ENCODE measurements around the gene CHD9.
A peak's percentile ranks its signal among the peaks of the same experiment; 100 is the strongest.

The CHD9 gene

DNA sequence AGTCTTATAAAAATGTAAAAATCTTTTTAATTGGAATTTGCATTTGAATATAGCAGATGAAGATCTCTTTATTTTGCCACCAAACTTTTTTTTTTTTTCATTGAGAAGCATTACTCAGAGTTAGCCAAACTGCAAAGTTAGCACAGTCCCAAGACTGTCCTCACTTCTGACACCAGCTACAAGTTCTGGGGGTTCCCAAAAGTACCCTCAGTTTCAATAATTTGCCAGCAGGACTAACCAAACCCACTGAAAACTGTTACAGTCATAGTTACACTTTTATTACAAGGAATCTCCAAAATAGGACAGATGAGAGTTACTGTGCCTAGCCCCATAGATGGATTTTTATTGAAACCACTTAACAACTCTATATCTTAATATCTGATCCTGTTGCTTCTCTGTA is 144.1 kb downstream of the CHD9 start:
- DNase-seq (ENCODE audit: low read depth, low spot score), result no peak

DNA sequence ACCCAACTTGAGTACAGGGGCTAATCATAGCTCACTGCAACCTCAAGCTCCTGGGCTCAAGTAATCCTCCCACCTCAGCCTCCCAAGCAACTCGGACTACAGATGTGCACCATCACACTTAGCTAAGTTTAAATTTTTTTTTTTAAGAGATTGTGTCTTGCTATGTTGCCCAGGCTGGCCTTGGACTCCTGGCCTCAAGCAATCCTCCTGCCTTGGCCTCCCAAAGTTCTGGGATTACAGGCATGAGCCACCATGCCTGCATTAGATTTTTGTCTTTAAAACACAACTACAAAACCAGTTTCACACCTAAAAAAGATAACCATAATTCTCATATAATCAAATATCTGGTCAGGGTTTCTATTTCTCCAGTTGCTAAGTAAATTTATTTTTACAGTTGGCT is 147.1 kb downstream of the CHD9 start:
- DNase-seq (ENCODE audit: low read depth, low spot score), result no peak

DNA sequence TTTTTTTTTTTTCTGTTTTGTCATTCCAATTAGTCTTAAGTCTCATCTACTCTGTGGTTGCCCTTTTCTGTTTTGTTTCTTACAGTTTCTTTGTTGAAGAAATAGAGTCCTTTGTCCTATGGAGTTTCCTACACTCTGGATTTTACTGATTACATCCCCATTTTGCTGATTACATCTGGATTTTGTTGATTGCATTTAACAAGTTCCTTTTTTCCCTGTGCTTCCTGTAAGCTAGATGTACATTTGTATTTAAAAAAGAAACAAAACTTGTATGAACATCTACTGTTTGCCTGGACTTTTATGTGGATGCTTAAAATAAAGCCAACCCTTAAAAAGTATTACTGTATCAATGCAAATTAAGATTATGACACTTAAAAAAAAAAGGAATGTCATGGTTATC is 147.6 kb downstream of the CHD9 start:
- no peak for DNase-seq (ENCODE audit: low read depth, low spot score)

DNA sequence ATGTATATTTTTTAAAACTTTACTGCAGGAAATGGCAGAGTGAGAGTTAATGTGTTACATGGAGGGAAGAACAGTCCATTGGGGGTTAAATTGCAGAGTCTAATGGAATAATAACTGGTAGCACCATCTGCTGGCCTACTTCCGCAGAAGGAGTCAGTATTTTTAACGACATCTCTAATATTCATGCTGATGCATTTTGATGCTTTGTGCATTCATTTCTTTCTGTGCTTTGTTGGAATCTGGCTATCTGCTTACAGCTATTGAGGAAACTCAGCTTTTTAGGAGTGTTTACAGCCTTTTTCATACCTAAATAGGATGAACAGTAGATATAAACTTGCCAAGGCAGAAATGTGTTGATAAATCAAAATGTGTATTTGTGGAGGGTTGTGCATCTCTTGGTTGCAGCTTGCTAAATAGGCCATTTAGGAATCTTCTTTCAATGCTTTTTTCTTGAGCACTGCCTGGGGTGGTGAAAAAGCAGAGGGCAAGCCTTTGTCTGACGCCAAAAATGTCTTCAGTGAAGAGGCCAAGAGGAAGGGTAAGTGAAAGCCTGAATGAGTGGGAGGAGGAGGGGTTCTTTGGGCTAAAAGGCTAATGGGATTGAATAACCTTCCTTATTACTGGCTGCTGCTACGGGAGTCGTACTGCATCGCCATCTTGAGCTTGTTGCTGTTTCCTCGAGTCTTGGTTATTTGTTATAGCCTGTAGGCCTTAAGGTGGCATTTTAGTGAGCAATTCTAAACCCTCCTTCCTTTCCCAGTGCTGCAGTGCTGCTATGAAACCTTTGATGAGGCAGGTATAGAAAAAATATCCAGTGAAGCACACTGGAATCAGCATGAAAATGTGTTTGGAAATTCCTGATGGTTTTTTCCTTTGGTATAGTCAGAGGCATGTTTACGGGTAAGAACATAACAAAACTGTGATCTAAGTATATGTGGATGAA is 153.3 kb downstream of the CHD9 start:
- peak; percentile 80 for DNase-seq (ENCODE audit: low read depth, low spot score)

DNA sequence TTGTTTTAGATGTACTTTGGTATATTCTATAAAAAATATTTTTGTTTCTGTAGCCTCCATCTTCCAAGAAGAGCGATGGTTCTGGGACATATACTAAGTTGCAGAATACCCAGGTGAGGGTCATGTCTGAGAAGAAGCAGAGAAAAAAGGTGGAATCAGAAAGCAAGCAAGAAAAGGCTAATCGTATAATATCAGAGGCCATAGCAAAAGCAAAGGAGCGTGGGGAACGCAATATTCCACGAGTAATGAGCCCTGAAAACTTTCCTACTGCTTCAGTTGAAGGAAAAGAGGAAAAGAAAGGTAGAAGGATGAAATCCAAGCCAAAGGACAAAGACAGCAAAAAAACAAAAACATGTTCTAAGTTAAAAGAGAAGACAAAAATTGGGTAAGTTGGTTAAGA is 154.6 kb downstream of the CHD9 start:
- no peak for DNase-seq (ENCODE audit: low read depth, low spot score)

DNA sequence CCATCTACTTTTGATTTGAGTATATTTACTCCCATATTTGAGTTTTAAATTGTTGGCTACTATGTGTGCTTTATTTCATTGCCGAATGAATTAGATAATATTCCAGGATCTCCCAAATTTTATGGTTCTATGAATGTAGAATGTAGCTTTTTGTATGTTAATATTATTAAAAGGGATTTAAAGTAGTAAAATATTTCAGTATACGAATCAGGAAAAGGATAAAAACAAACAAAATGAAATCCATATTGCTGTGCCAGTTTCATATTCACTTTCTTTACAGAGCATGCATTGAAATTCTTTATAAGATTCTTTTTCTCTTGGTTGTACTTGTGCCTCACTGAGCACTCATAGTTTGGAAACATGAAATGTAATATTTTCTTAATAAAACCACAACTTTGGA is 155.1 kb downstream of the CHD9 start:
- no peak for DNase-seq (ENCODE audit: low read depth, low spot score)

DNA sequence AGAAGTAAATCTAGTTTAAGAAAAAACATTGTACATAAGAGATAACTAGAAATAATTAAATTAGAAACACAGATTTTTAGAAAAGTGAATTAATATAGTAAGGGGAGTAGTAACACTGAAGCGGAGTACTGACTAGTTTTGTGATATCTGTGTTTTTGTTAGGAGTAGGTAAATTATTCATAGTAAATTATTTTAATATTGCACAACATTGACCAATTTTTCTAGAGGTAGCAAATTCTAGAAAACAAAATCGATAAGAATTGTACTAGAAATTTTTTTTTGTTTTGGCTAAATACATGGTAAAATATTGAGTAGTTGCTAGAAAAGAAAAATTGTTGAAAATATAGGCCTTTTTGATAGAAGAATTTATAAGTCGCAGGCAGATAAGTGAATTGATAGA is 156.5 kb downstream of the CHD9 start:
- no peak for DNase-seq (ENCODE audit: low read depth, low spot score)

DNA sequence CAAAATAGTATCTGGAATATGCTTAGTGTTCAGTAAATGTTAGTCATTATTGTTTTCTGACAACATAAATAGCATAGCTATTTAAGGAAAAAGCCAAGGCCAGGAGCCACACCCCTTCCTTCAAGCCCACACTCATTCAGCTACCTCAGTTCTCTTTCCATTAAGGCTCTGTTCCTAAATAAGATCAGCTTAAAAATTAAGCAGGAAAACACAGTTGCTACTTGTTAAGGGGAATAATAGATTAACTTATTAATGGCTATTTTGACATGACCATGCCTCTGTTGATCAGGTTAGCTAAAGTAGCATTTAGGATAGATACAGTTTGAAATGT is 158.1 kb downstream of the CHD9 start:
- no peak for DNase-seq (ENCODE audit: low read depth, low spot score)

DNA sequence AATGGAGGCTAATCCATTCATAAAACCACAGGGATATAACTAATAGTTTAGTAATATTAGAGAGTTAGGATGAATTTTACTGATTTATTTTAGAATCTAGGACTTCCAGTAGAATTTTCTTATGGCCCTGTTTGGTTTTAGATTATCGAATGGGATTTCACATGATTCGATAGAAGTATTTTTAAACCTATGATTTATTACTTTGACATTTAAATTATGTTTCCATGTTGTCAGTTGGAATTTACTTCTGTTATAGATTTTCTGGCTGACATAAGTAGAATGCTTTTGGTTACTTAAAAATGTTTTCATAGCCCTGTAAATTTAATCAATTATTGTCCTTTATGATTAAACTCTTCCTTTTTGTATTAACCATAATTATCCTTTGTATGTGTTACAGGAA is 158.8 kb downstream of the CHD9 start:
- DNase-seq (ENCODE audit: low read depth, low spot score), result no peak

DNA sequence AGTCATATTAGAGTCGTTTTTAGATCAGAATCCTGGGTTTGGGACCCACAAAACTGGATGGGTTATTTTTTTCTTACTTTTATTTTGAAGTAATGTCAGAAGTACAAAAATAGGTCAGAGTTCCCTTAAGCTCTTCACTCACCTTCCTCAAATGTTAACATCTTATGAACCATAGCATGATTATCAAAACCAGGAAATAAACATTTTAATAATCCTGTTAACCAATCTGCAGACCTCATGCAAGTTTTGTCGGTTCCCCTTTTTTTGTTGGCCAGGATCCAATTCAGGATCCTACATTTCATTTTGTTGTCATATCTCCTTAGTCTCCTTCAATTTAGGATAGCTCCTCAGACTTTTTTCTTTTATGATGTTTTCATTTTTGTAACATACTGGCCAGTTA is 162.0 kb downstream of the CHD9 start:
- DNase-seq (ENCODE audit: low read depth, low spot score), result no peak

DNA sequence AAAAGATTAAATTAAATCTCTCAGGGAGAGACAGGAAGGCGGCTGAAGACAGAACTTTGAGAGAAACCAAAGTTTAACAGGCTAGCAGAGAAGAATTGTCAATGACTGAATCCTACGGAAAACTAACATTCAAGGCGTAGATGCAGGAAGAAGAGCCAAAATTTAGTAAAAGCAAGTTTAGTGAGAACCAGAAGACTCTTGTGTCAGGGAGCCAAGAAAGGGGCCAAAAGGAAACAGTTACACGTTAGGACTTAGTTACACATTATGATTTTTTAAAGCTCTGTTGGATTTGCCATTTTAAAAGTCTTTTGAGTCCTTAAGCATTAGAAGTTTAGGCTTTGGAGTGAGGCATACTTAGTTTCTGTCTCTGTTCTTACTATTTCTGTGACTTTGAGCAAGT is 164.6 kb downstream of the CHD9 start:
- DNase-seq (ENCODE audit: low read depth, low spot score), result no peak

DNA sequence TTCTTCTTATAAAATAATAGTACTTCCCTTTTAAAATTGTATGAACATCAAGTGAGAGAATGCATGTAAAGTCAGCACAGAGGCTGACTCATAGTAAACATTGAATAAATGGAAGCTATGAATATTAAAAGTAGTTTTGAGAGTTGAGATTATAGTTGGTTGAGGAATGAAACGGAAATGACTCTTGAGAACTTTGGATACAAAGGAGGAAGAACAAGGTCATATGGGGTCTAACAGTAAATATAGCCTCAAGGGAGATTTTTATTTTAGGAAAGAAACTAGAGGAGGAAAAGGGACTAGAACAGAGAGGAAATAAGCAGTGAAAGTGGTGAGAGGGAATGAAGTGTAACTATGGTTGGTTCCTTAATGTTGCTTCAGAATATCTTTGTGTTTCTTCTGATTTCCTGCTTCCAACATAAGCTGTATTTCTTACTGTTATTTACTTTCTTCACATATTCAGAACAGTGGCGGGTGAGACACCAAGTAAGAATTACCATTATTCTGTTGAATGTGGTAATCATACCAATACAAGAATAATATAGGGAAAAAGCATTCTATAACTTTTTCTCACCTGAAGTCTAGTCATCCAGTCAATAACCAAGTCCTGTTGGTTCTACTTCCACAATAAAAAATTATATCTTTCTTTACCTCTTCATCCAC is 165.1 kb downstream of the CHD9 start:
- DNase-seq (ENCODE audit: low read depth, low spot score), result no peak

DNA sequence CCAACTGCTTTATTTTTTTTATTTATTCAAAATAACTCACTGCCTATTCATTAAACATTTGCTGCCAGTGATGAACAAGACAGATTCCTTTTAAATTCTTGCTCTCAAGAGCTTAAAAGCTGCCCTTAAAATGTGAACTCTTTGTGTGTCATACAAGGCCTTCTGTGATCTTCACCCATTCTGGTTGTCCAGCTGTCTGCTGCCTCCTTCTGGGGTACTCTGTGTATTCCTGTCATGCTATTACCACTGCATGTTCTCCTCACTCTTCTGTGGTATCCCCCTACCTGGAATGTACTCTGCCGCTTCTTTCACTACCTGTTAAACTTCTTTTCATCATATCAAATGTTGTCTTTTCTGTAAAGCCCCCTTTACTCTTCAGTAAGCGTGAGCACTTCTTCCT is 165.8 kb downstream of the CHD9 start:
- DNase-seq (ENCODE audit: low read depth, low spot score), result no peak

DNA sequence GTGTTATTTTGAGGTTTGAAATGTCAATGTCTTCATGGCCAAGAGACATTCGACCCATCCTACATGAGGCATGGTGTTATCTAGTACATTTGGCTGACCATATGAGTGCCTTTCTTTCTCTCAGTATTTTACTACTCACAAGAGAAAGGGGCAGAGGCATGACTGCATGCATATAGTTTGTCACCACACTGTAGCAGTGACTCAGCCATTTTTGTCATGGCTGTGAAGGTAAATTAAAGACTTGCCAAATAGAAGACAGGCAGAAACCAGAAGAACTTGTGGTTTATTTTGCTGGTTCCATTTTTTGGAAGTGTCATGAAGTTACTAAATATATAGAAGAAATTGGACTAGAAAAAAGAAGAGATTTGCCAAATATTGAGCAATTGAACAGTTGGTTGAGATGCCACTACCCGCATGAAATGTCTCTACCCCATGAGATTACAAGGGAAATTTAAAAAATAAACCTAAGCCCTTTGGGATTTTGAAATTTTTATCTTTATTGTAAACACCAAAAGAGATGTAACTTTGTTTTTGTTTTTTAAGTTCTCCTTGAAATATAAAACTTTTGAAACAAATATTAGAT is 170.3 kb downstream of the CHD9 start:
- DNase-seq (ENCODE audit: low read depth, low spot score), result no peak

DNA sequence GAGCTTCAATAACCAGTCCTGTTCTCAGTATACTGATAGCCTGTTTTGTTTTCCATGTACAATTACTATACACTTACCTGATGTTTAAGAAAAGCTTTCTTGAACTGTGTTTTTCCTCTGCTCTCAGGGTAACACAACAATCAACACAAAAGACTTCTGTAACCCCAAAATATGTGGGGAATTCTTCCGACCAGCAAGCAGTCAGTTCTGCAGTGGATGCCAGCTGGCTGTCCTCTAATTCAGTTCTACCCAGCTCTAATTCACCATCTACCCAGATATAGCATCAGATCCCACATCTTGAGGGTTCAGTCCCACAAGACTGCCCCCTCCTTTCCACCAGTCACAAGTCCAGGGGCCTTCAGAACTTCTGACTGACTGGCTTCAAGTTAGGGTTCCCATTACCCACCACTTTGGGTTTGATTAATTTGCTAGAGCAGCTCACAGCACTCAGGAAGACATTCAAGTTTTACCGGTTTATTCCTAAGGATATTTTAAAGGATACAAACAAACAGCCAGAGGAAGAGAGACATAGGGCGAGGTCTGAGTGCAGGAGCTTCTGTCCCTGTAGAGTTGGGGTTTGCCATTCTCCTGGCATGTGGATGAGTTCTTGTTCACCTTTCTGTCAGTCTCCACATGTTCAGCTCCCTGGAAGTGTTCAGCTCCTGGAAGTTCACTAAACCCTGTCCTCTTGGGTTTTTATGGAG is 178.2 kb downstream of the CHD9 start:
- no peak for DNase-seq (ENCODE audit: low read depth, low spot score)

DNA sequence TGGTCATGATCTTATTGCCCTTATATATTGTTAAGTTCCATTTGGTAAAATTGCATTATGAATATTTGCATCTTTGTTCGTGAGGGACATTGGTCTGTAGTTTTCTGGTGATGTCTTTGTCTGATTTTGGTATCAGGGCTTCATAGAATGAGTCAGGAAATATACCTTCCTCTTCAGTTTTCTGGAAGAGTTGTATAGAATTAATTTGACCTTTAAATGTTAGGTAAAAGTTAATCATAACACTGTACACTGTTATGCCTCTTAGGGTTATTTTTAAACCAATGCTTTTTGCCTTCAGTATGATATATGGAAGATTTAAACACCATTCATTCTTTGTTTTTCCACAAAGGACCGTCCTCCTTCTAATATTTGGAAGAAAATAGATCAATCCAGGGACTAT is 180.0 kb downstream of the CHD9 start:
- DNase-seq (ENCODE audit: low read depth, low spot score), result no peak

DNA sequence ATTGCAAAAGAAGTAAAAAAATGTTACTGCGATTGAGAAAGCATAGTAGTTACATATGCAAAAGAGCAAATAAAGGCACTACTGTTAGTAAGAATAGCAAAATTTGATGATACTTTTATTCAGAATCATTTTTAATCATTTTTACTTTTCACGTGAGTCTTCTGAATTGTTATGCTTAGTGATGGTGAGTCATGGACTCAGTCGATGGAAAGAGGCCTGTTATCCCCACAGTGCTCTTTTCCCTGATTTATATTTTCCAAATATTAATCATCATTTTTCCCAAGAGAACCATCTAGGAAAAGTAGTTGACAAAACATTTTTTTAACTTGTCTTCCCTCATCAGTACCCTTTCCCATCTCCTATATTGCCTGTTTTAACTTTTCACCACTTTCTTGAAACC is 181.1 kb downstream of the CHD9 start:
- no peak for DNase-seq (ENCODE audit: low read depth, low spot score)

DNA sequence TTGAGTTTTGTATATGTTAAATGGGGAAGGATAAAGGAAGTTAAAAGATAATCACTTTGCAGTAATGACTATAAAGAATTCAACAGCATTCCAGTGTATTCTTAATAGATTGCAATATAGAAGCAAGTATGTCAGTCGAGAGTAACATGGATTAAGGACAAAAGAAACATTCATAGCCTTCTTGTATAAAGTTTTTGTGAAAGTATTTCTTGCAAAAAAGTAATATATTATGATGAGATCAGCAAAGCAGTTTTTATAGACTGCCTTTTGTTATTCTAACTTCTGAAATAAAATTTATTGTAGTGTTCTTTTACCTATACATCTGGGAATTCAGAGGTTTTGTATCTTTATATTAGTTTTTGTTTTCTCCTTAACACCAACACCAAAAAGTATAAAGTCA is 194.5 kb downstream of the CHD9 start:
- no peak for DNase-seq (ENCODE audit: low read depth, low spot score)

DNA sequence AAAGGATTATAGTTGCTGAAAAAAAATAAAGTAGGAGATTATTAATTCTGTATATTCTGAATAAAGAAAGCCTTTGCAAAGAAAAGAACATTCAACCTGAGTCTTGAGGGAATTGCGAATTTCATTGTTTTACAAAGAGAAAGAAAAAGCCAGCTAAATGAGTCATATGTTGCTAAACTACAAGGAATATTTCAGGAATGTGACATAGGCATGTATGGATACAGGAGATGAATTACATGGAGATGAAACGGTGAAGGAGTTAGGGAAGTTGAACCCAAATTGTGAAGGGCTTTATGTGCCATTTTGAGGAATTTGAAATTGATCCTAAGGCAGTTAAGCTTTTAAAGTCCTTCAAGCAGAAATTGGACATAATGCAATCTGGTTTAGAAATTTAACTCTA is 202.2 kb downstream of the CHD9 start:
- DNase-seq (ENCODE audit: low read depth, low spot score), result no peak

DNA sequence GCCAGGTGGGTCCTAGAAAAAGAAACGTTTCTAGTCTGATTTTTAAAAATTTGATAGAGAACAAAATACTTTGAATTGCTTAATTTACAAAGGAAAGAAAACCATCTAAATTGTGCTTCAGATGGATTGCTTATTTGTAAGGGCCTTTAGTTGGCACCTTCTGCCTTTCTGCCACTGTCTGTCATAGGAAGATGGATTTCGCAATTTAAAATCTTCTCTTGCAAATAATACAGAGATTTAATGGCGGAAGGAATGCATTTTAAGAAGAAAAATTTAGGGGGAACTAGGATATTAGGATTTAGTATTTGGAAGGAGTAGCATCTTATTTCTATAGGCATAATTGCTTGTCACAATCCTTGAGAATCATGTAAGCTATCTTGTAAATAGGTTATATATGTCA is 204.0 kb downstream of the CHD9 start:
- no peak for DNase-seq (ENCODE audit: low read depth, low spot score)

DNA sequence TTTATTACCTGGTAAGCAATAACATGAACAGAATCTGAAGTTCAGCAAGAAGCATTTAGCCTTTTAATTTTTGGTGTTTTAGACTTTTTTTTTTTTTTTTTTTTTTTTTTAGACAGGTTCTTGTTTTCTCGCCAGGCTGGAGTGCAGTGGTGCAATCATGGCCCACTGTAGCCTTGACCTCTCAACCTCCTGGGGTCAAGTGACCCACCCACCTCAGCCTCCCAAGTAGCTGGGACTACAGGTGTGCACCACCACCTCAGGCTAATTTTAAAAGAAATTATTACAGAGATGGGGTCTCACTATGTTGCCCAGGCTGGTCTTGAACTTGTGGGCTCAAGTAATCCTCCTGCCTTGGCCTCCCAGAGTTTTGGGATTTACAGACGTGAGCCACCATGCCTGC is 206.5 kb downstream of the CHD9 start:
- DNase-seq (ENCODE audit: low read depth, low spot score), result no peak

DNA sequence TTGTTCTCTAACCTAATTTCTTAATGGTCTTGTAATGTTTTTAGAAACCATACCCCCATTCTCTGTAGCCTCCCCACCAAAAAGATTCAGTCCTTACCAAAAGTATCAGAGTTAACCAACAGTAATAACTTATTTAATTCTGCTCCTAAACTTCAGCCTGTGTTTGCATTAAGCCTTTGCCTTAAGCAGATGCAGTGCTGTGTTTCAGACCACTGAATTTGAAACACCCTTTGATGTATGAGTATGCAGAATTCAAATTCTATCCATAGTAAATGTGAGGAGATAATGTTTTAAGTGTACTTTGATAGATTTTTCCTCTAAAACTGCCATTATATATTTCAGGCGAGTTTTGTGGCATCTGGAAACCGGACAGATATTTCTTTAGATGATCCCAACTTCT is 207.9 kb downstream of the CHD9 start:
- DNase-seq (ENCODE audit: low read depth, low spot score), result no peak
